Activated T-helper 2 cell treated with anti-CD3 and anti-CD28 coated beads, Interferon-gamma antibody, Interleukin-2, Interleukin-4, amounts not matched to agents 10 μg/mL and 5 μg/mL and 100 μg/mL, durations not matched to agents 14 hours and 24 hours and 36 hours (primary cell): ENCODE measurements around the gene RASL12. TPM values are rescaled to one million over a fixed set of nuclear protein-coding genes. Genes with fewer than 3 reads are reported as not detected.
"Not testable (repeated sequence)": the region's sequence is repeated elsewhere in the genome, so short reads cannot be mapped to it uniquely, and the experiment has no call there.

Experiments
- DNase-seq: peaks from one replicate; pipeline ENCODE4 v3.0.0; 2021; ENCODE audit warnings: low spot score
- H3K27ac Mint-ChIP-seq: one replicate; pipeline ENCODE4 v1.8.0; 2021; ENCODE audit warnings: mixed read lengths
- H3K27me3 Mint-ChIP-seq: one replicate; pipeline ENCODE4 v1.8.0; 2021; ENCODE audit warnings: low read depth, mixed read lengths
- H3K36me3 Mint-ChIP-seq: one replicate; pipeline ENCODE4 v1.8.0; 2021; ENCODE audit warnings: low read depth, mixed read lengths
- H3K4me1 Mint-ChIP-seq: one replicate; pipeline ENCODE4 v1.8.0; 2021; ENCODE audit warnings: low read depth, mixed read lengths
- H3K4me3 Mint-ChIP-seq: one replicate; pipeline ENCODE4 v1.8.0; 2021; ENCODE audit warnings: low read depth, mild to moderate bottlenecking, moderate library complexity, mixed read lengths
- H3K9me3 Mint-ChIP-seq: one replicate; pipeline ENCODE4 v1.8.0; 2021; ENCODE audit warnings: mixed read lengths
- intact Hi-C: fragments of 100-400 bp; cut with micrococcal nuclease; formaldehyde crosslinking; loops from one replicate; pipeline ENCODE4 v1.15.1; 2023
- total RNA-seq: library from RNA; stranded (reverse); gene quantifications from 2 replicates; pipeline ENCODE4 v1.2.3, GENCODE V29; 2022

The RASL12 gene
- total RNA-seq, 1 donor from 2014 or later = not detected

DNA sequence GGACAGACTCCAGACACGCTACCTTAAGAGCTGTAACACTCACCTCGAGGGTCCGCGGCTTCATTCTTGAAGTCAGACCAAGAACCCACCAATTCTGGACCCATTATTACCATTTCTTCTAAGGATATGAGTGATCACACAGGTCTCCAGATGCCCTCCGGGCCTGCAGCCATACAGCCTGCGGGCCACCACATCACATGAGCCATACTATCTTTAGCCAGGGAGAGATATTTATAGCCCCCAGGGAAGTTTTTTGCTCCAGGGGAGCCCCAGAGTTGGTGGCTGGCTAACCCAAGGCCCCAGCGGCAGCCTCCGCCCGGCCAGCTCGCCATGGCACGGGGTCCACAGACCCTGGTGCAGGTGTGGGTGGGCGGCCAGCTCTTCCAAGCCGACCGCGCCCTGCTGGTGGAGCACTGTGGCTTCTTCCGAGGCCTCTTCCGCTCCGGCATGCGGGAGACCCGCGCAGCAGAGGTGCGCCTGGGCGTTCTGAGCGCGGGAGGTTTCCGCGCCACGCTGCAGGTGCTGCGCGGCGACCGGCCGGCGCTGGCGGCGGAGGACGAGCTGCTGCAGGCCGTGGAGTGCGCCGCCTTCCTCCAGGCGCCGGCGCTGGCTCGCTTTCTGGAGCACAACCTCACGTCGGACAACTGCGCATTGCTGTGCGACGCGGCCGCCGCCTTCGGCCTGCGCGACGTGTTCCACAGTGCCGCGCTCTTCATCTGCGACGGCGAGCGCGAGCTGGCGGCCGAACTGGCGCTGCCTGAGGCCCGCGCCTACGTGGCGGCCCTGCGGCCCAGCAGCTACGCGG lies 8.9 kb upstream of the RASL12 start, which contains the start of gene KBTBD13:
Gene KBTBD13 (plus strand): TSS at position 261 of the 805 bp plus-strand sequence. CDS start 70 bp downstream, at position 331.
- no peak for DNase-seq
- Mint-ChIP-seq H3K4me3 (no peak within 1 kb of the TSS), H3K4me1 (peaks cover 3% of the 10 kb centered on the region), H3K27me3 (peaks cover 19% of the 10 kb centered on the region), H3K36me3 (no peaks in the 10 kb centered on the region), H3K27ac (no peak within 1 kb of the TSS), H3K9me3 (no peaks in the 10 kb centered on the region)
- intact Hi-C loops = no loop called here

DNA sequence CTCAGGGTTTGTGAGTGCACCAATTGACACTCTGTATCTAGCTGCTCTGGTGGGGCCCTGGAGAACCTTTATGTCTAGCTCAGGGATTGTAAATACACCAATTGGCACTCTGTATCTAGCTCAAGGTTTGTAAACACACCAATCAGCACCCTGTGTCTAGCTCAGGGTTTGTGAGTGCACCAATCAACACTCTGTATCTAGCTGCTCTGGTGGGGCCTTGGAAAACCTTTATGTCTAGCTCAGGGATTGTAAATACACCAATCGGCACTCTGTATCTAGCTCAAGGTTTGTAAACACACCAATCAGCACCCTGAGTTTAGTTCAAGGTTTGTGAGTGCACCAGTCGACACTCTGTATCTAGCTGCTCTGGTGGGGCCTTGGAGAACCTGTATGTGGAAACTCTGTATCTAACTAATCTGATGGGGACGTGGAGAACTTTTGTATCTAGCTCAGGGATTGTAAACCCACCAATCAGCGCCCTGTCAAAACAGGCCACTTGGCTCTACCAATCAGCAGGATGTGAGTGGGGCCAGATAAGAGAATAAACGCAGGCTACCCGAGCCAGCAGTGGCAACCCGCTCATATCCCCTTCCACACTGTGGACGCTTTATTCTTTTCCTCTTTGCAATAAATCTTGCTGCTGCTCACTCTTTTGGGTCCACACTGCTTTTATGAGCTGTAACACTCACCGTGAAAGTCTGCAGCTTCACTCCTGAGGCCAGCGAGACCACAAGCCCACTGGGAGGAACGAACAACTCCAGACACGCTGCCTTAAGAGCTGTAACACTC lies 8.0 kb upstream of the RASL12 start:
- intact Hi-C loops, H3K4me1 Mint-ChIP-seq, DNase-seq, H3K27ac Mint-ChIP-seq, H3K4me3 Mint-ChIP-seq, H3K9me3 Mint-ChIP-seq, H3K36me3 Mint-ChIP-seq: not testable (repeated sequence)
- peaks cover 16% of the 10 kb centered on the region for H3K27me3 Mint-ChIP-seq

DNA sequence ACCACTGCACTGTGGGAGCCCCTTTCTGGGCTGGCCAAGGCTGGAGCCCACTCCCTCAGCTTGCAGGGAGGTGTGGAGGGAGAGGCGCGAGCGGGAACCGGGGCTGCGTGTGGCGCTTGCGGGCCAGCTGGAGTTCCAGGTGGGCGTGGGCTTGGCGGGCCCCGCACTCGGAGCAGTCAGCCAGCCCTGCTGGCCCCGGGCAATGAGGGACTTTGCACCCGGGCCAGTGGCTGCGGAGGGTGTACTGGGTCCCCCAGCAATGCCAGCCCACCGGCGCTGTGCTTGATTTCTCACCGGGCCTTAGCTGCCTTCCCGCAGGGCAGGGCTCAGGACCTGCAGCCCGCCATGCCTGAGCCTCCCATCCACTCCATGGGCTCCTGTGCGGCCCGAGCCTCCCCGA lies 7.2 kb upstream of the RASL12 start:
- H3K4me3 Mint-ChIP-seq, H3K4me1 Mint-ChIP-seq, H3K36me3 Mint-ChIP-seq, H3K9me3 Mint-ChIP-seq, intact Hi-C loops, H3K27ac Mint-ChIP-seq, DNase-seq: not testable (repeated sequence)
- peaks cover 16% of the 10 kb centered on the region for H3K27me3 Mint-ChIP-seq

DNA sequence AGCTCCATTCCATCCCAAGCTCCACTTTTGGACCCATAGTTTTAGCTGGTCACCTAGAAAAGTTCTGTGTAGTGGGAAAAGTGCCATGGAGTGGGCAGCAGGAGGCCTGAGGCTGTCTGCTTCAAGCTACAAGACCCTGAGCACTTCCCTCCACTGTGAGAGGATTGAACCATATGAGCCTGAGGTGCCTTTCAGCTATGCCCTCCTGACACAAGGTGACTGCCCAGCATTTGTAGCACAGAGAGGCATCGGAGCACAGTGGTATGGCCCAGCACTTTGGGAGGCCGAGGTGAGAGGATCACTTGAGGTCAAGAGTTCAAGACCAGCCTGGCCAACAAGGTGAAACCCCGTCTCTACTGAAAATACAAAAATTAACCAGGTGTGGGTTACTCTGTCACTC lies 4.8 kb upstream of the RASL12 start:
- intact Hi-C loops = no loop called here
- Mint-ChIP-seq H3K4me1 (no peaks in the 10 kb centered on the region), H3K27me3 (peaks cover 21% of the 10 kb centered on the region), H3K27ac (no peak overlapping the region), H3K36me3 (no peaks in the 10 kb centered on the region), H3K9me3 (no peaks in the 10 kb centered on the region), H3K4me3 (no peak overlapping the region)
- DNase-seq = no peak

DNA sequence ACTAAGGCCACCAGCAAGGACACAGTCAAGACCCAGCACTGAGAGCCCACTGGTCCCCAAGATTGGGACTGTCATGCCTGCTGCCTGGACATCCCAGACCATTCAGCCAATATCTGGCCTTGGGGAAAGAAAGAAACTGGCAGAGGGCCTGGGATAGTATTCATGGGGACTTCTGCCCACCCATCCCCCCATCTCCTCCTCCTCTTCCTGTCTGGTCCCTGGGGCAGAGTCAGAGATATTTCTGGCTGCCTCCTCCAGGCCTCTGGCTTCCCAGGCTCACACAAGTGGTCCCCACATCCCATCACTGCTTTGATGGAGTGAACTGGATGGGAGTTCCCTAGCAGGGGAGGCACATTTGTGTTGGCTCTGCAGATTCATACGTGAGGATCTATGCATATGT lies 4.2 kb upstream of the RASL12 start:
- Mint-ChIP-seq H3K27me3 (peaks cover 24% of the 10 kb centered on the region), H3K36me3 (no peaks in the 10 kb centered on the region), H3K9me3 (no peaks in the 10 kb centered on the region), H3K27ac (no peak overlapping the region), H3K4me1 (peaks cover 2% of the 10 kb centered on the region), H3K4me3 (no peak overlapping the region)
- intact Hi-C loops = no loop called here
- DNase-seq = no peak

DNA sequence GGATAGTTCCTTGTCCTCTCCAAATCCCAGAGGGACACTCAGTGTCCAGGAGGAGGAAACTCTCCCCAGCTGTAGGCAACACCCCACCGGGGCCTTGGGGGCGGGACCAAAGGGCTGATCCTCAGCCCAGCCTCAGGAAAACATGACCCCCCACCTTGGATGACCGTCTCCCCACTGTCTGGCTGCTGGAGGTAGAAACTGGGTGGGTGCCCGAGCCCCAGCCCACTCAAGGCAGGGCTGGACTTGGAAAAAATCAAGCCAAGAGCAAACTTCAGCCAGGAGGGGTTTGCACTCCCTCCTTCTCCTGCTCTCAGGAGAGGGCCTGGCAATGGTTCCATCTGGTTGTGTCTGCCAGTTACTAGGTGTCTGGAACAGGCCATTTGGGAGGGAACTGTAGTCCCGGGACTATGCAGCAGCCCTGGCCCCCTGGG lies 3.6 kb upstream of the RASL12 start:
- intact Hi-C loops = no loop called here
- H3K36me3 Mint-ChIP-seq = no peaks in the 10 kb centered on the region
- H3K27ac Mint-ChIP-seq = no peak overlapping the region
- H3K4me1 Mint-ChIP-seq = peaks cover 2% of the 10 kb centered on the region
- H3K27me3 Mint-ChIP-seq = peaks cover 30% of the 10 kb centered on the region
- no peaks in the 10 kb centered on the region for H3K9me3 Mint-ChIP-seq
- no peak overlapping the region for H3K4me3 Mint-ChIP-seq
- no peak for DNase-seq

DNA sequence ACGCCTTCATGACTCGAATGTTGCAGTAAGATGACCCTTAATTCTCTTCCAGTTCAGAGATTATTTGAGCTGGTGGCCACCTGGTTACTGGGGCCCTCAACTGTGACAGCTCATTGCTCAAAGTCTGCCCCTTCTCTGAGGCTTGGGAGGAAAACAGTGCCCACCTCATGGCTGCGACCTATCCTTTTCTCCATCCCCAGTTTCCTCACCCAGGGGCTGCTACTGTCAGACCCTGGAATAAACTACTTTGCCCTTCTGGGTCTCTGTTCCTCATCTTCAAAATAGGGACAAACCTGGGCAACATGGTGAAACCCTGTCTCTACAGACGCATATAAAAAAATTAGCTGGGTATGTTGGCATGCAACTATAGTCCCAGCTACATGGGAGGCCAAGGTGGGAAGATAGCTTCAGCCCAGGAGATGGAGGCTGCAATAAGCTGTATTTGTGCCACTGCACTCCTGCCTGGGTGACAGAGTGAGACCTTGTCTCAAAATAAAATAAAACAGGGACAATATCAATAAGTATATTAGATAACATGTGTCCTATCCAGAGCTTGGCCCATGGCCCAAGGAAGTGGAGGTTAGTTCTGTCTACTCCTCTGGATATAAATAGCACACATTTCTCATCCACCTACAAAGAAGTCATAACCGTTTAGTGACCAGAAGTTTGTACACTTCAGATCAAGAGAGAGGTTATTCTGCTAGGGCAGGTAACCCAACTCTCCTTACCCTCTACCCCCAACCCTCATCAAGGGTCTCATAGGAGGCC lies 2.2 kb upstream of the RASL12 start:
- no peak for DNase-seq
- intact Hi-C loops = no loop called here
- H3K27me3 Mint-ChIP-seq = peaks cover 44% of the 10 kb centered on the region
- peaks cover 2% of the 10 kb centered on the region for H3K4me1 Mint-ChIP-seq
- H3K4me3 Mint-ChIP-seq = no peak overlapping the region
- H3K36me3 Mint-ChIP-seq = no peaks in the 10 kb centered on the region
- no peaks in the 10 kb centered on the region for H3K9me3 Mint-ChIP-seq
- H3K27ac Mint-ChIP-seq = no peak overlapping the region

DNA sequence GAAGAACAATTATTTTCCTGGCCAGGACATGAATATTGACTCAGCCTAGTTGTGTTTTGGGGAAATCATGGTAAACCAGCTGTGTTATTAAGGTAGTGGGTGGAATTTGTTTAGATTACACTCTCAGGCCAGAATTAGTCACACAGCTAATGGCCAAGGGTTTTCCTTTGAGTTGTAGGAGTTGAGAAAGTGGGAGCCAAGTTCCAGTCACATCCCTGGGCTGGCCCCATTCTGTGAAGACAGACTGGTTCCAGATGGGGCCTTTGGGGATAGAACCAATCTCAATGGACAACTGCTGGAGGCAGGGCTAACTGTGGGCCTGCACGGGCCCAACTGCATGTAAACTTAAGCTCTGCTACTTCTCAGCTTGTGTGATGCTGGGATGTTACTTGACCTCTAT lies 1.4 kb upstream of the RASL12 start:
- peaks cover 2% of the 10 kb centered on the region for H3K4me1 Mint-ChIP-seq
- intact Hi-C loops = no loop called here
- H3K4me3 Mint-ChIP-seq = no peak overlapping the region
- no peaks in the 10 kb centered on the region for H3K36me3 Mint-ChIP-seq
- no peak overlapping the region for H3K27ac Mint-ChIP-seq
- no peak for DNase-seq
- no peaks in the 10 kb centered on the region for H3K9me3 Mint-ChIP-seq
- peaks cover 45% of the 10 kb centered on the region for H3K27me3 Mint-ChIP-seq

DNA sequence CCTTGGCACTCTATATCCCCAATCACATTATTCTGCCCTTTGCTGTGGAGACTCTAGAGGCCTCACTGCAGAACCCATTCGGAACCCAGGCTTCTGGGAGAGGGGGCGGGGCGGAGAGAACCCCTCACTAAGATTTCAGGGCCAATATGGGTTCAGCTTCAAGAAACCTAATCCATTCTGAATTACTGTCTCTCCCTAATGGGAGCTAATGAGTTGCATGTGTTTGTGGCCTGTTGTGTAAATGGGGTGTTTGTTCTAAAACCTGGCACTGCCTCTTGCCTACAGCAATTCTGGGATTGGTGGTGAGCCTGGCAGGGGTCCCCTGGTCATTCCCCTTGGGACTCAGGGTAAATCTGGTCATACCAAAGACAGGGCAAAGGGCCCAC lies 605 bp upstream of the RASL12 start:
- DNase-seq = no peak
- Mint-ChIP-seq H3K9me3 (no peaks in the 10 kb centered on the region), H3K27ac (no peak overlapping the region), H3K36me3 (no peaks in the 10 kb centered on the region), H3K4me3 (no peak overlapping the region), H3K27me3 (peaks cover 51% of the 10 kb centered on the region), H3K4me1 (peaks cover 2% of the 10 kb centered on the region)
- intact Hi-C loops = no loop called here

DNA sequence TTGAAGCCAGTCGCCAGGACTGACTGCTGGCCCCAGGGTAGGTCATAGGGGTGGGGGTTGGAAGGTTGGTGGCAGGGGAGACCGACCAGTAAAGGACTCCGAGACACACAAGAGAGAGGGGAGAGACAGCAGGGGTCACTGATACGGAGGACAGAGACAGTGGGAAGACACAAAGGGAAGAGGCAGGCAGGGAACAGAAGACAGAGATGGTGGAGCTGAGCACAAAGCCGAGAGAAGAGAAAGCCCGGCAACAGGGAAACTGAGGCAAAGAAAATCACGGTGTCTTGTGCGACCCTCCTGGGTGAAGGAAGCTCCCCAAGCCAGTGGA lies 510 bp downstream of the RASL12 start:
- Mint-ChIP-seq H3K27ac (no peak overlapping the region), H3K27me3 (peaks cover 53% of the 10 kb centered on the region), H3K4me3 (no peak overlapping the region), H3K36me3 (no peaks in the 10 kb centered on the region), H3K4me1 (peaks cover 2% of the 10 kb centered on the region), H3K9me3 (no peaks in the 10 kb centered on the region)
- no peak for DNase-seq
- intact Hi-C loops = no loop called here

DNA sequence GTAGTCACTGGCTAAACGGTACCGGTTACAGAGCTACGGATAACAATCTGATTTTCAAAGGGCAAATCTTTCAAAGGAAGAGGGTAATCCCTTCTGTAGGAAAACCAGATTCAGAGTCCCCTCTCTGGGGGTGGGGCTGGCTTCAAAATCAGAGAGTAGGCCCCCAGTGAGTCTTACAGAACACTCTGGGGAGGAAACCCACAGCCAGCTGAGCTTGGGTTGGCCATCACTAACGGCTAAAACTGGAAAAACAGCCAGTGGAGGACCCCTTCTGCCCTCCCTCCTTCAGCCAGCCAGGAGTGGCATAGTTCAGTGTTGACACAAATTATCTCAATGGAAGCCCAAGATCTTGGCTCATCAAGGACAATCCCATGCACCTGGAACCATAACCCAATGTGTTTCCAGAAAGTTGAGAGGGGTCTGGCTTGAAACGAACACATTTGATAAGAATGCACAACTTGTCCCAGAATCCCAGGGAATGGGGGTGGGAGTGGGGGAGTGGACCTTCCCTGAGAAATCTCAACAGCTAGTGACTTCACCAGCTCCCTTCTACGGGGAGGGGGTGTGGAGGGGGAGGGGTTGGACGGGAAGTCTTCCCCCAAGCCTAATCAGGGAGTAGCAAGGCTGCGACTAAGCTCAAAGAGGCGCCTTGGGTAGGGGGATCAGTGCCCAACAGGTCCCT lies 1.0 kb downstream of the RASL12 start:
- H3K27me3 Mint-ChIP-seq = peaks cover 53% of the 10 kb centered on the region
- H3K4me3 Mint-ChIP-seq = no peak overlapping the region
- H3K27ac Mint-ChIP-seq = no peak overlapping the region
- H3K9me3 Mint-ChIP-seq = no peaks in the 10 kb centered on the region
- intact Hi-C loops = no loop called here
- peaks cover 2% of the 10 kb centered on the region for H3K4me1 Mint-ChIP-seq
- DNase-seq = no peak
- no peaks in the 10 kb centered on the region for H3K36me3 Mint-ChIP-seq

DNA sequence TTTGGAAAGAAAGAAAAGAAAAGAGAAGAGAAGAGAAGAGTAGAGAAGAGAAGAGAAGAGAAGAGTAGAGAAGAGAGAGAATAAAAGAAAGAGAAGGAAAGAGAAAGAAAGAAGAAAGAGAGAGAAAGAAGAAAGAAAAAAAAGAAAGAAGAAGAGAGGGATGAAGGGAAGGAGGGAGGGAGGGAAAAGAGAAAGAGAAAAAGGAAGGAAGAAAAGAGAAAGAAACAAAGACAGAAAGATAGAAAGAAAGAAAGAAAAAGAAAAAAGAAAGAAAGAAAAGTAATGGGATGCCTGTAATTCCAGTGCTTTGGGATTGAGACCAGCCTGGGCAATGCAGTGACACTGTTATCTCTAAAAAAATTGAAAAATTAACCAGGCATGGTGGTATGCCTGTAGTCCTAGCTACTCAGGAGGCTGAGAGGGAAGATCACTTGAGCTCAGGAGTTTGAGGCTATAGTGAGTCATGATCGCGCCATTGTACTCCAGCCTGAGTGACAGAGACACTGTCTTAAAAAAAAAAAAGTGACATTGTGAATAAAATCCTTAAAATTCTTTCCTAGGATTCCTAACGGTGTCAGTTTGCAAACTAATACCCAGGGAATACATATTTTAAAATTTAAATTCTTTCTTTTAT lies 1.7 kb downstream of the RASL12 start:
- no peaks in the 10 kb centered on the region for H3K9me3 Mint-ChIP-seq

More for the DNA sequence above, 1.7 kb downstream of the RASL12 start:
- intact Hi-C loops = no loop called here
- DNase-seq = no peak
- Mint-ChIP-seq H3K4me1 (peaks cover 2% of the 10 kb centered on the region), H3K4me3 (no peak overlapping the region), H3K27ac (no peak overlapping the region), H3K27me3 (peaks cover 53% of the 10 kb centered on the region), H3K36me3 (no peaks in the 10 kb centered on the region)
